HPDE6-E6E7 (cell line): ENCODE results near the gene SDK1.

Experiments used
- DNase-seq: peaks from one replicate; pipeline ENCODE4 v3.0.0; 2011; ENCODE audit warnings: missing footprints; ENCODE audit errors: extremely low spot score

SDK1 gene

GRCh38 chr7:4133491-4134044, 832.5 kb downstream of the SDK1 start:
- no peak for DNase-seq

DNA sequence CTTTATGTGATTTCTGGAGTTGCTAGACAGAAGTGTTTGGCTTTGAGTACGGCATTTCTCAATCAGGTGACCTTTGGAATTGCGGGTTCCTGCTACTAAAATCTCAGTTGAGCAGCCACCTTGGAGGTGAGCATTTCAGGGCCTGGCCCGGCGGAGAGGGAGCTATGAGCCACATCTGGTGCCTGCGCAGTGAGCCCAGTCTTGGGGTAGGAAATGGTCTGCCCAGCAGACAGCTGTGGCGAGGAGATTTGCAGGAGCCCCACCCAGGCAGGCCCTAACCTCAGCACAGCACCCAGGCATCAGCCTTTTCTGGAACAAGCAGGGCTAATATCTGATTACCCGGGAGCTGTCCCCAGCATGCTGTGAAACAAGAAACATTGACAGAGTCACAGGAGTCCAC, 833.2 kb downstream of the SDK1 start:
- no peak for DNase-seq

DNA sequence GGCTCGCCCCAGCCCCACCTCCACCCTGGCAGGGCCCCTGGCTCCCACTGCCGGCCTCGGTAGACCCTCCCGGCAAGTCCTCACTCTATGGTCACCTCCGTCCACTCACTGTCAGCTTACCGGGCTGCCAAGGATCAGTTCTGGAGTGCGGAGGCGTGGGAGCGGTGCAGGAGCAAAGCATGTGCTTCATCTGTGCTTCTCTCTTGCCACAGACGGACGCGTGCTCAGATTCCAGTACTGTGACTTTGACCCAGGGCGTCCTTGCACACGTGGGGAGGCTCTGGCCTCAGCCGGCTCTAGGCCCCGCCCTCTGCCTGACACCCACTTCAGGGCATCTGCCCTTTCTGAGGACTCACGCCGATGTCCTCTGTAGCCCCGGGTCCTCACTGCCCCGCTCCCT, 833.6 kb downstream of the SDK1 start:
- DNase-seq: no peak

DNA sequence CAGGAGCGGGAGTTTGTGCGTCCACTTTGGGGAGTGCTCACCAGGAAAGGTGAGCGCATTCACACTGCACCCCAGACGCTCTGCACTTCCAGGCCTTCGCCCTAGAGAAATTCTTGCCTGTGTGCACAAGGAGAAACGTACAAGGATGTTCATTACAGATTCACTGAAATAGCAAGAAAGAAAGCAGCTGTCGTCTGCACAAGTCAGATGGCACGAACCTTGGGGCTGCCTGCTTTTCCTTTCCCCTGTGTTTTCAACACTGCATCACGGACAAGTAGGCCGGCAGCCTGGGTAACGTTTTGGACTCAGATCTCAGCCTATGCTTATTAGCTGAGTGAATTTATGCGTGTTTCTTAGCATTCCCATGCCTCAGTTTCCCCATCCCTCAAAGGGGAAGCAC, 834.2 kb downstream of the SDK1 start:
- no peak for DNase-seq

GRCh38 chr7:4136036-4136435, 835.0 kb downstream of the SDK1 start:
- no peak for DNase-seq

- DNase-seq: no peak
These were observed 835.6 kb downstream of the SDK1 start for GRCh38 chr7:4136501-4137110.

GRCh38 chr7:4137552-4137951, 836.5 kb downstream of the SDK1 start:
- no peak for DNase-seq

GRCh38 chr7:4138866-4139265, 837.8 kb downstream of the SDK1 start:
- no peak for DNase-seq

GRCh38 chr7:4139656-4140625, 838.9 kb downstream of the SDK1 start:
- DNase-seq: no peak

- no peak for DNase-seq
These were observed 839.9 kb downstream of the SDK1 start for GRCh38 chr7:4140933-4141332.

DNA sequence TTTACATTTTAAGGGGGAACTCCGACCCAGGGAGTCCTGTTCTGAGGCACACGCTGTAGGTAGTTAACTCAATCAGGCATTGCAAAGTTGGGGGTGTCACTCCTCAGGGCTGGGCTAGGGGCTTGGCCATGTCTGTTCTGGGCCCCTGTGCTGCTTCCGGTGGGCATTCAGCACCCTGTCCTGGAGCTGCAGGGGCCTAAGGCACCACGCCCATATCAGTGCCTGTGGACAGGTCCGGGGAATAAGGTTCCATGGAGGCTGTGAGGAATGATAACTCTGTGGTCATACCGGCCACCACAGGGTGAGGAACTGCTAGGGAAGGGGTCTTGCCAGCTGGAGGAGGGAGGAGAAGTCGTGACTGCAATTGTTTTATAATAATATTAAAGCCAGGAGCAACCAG, 842.0 kb downstream of the SDK1 start:
- DNase-seq: no peak

DNA sequence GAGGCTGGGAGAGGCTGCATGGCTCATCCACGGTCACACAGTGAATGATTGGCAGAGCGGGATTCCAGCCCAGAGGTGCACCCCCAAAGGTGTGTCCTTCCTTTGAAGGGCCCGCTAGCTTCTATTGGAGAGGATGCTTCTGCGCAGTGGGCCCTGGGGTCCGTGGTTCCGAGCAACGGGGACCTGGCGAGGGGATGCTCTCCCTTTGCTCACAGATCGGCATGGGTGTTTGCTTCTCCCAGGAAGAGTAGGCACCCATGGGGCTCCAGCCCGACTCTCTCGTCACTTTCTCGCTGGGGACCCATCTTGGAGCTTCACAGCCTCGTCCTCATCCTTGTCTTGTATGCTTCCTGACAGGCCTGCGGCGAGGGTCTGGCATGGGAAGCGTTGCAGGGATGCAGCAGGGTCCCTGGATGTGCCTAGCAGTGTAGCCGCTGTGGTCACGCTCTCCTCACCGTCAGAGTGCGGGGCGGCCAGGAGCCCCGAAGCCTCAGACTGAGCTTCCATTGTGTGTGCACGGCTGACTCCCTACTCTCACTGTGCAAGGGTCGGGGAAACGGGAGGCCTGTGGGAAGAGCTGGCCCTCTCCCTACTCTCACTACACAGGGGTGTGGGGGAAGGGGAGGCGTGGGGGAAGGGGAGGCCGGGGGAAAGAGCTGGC, 842.6 kb downstream of the SDK1 start:
- DNase-seq: no peak

GRCh38 chr7:4144172-4144701, 843.2 kb downstream of the SDK1 start:
- DNase-seq: no peak

DNA sequence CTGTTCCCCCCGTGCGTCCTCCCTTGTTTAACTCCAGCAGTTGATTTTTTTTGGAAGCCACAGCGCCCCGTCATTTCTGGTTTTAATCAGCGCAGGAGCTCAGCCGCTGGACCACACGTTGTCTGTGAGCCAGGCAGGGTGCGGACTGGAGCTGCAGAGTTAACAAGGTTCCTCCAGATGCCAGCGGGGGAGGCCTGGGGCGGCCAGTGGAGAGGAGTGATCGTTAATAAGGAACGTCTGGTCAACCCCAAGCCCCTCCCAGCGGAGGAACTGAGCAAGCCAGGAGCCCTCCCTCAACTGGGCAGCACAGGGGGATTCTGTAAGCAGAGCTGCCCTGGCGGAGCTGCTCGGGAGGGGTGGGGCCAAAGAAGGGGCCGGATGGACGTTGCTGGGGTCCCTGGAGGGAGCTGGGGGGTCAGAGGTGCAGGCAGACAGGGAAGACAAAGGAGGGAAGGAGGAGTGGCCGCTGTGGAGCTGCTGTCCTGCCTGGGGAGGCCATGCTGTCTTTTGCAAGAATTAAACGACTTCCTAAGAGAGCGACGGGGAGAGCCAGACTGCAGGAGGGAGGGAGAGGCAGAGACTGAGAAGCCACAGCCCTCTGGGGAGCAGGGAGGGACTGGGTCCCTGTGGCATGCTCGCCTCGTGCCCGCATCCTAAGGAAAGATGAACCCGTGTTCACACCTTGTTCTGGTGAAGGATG, 843.9 kb downstream of the SDK1 start:
- DNase-seq: no peak

DNA sequence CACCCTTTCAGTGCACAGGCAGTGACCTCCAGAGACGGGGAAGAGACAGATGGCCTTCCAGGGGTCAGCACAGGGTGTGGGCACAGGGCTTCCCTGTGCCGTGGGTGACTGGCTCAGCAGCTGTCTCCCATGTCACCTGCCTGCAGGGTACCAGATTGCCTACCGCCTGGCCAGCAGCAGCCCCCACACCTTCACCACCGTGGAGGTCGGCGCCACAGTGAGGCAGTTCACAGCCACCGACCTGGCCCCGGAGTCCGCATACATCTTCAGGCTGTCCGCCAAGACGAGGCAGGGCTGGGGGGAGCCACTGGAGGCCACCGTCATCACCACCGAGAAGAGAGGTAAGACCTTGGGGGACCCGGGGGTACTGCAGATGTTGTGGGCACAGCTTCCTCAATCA, 844.5 kb downstream of the SDK1 start:
- DNase-seq: no peak

DNA sequence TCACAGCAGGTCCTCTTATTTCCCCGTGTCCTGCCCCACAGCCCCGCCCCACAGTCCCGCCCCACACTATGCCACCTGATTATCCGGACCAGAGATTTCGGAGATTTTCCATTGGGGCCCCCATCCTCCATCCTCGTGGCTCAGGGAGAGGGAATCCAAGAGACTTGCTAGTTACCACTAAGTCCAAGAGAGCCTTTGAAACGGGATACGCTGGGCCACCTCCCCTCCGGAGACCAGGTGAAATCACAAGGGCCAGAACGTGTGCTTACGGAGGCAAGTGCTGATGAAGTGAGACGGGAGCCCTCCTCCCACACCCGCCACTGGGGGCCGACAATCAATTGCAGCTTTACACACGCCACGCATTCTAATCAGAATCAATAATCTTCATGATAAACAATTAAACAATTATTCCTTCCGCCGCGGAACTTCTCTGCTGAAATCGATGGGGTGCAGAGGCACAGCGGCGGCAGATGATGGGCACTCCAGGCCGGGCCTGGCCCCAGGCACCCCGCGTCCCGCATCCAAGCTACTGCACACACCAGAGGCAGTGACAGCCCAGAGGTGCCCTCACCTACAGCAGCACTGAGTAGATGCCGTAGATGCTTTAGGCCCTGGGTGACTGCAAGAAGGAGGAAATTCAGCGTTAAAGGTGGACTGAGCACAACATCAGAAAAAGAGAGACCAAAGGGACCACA, 847.0 kb downstream of the SDK1 start:
- DNase-seq: no peak

GRCh38 chr7:4149236-4149635, 848.2 kb downstream of the SDK1 start:
- DNase-seq: no peak

DNA sequence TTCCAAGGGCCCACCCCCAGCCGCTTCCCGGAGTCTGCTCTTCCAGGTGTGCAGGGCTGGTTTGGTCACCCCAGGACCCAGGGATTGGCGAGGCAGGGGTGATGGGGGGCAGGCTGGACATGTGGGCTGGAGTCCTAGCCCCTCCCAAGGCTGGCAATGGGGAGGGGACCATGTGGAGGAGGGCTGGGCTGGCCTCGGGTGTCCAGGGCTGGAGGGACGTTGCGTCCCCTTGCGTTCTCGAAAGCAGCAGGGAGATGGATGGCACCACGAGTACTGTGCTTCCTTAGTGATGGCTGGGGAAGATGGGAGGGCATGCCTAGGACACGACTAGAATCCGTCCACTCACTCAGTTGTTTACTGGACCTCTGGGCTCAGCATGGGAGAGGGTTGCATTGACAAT, 848.6 kb downstream of the SDK1 start:
- no peak for DNase-seq

DNA sequence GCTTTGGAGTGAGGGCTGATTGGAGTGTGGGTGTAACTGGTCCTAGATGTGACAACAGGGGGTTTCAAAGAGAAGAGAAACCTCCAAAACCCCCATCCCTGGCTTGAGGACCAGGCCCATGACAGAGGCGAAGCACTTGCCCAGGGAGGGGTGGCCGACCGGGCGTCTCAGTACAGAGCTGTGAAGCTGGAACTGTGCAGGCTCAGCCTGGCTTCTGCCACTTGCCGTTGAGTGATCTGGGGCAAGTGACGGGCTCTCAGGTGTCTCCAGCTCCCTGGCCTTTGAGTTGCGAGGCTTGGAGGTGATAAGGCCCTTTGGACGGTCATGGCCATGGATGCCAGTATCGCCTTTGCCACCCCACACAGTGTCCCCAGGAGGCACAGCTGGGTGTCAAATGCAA, 849.7 kb downstream of the SDK1 start:
- DNase-seq: no peak

DNA sequence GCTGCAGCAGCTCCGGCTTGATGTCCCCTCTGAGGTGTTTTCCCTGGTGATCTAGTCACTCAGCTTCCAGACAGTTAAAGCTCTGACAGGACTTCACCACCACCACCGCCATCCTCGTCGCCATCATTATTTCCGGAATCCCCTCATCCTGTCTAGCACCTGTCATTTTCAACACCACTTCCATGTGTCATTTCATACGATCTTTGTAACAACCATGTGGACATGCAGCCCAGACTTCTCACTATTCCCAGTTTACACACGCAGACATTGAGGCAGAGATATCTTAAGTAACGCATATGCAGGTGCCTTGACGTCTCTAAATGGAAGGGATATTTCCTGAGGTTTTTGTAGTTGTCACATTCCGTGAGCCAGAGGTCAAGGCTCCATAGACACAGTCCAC, 850.5 kb downstream of the SDK1 start:
- no peak for DNase-seq
